HepG2 (cell line): ENCODE data around the gene KMT2B. TPM values are rescaled to one million over a fixed set of nuclear protein-coding genes. Genes with fewer than 3 reads are reported as not detected.

Experiments used
- ASH2L ChIP-seq: fragments of 300-600, 200-600 bp; sonication (generic); IDR thresholded peaks from 2 replicates; pipeline ENCODE4 v1.7.0; 2017; ENCODE audit warnings: low read depth, mild to moderate bottlenecking, moderate library complexity, mixed read lengths, low read length; ENCODE audit not compliant: insufficient read length
- ATF7-NPFF ChIP-seq: sonication (generic); formaldehyde crosslinking; IDR thresholded peaks from 2 replicates; pipeline ENCODE4 v1.8.1; 2023; ENCODE audit warnings: mild to moderate bottlenecking, low read depth, missing genetic modification reagents, moderate library complexity
- ELF1 ChIP-seq: sonication (generic); formaldehyde crosslinking; IDR thresholded peaks from 2 replicates; pipeline ENCODE4 v1.4.0; 2020; ENCODE audit warnings: missing genetic modification reagents
- HMGXB4 ChIP-seq, 2 experiments: sonication (generic) in 1 of 2; formaldehyde crosslinking in 1 of 2; IDR thresholded peaks; 2 replicates each; pipeline versions ENCODE4 v1.4.0 to v1.6.1; 2018 to 2020; ENCODE audit warnings: missing genetic modification reagents in 2 of 2, borderline replicate concordance in 1 of 2, low read depth in 1 of 2, mild to moderate bottlenecking in 1 of 2, missing biosample characterization in 1 of 2
- MAZ ChIP-seq, 2 experiments: sonication (generic) in 1 of 2; formaldehyde crosslinking in 1 of 2; IDR thresholded peaks; 2 replicates each; pipeline versions ENCODE4 v1.5.0 to v1.6.1; 2012 to 2020; ENCODE audit warnings: low read depth in 2 of 2, mild to moderate bottlenecking in 2 of 2, borderline replicate concordance in 1 of 2, improper control_type of control experiment in 1 of 2, low read length in 1 of 2, missing genetic modification reagents in 1 of 2, moderate library complexity in 1 of 2
- MED8 ChIP-seq: sonication (generic); formaldehyde crosslinking; IDR thresholded peaks from 2 replicates; pipeline ENCODE4 v1.8.1; 2023; ENCODE audit warnings: mild to moderate bottlenecking, missing genetic modification reagents; ENCODE audit not compliant: insufficient replicate concordance
- NFIC ChIP-seq: IDR thresholded peaks from 2 replicates; pipeline ENCODE4 v1.6.1; 2012; ENCODE audit warnings: mild to moderate bottlenecking, low read length, inconsistent platforms
- NFYB ChIP-seq: sonication (generic); formaldehyde crosslinking; IDR thresholded peaks from 2 replicates; pipeline ENCODE4 v1.4.0; 2020; ENCODE audit warnings: missing genetic modification reagents
- SOX6 ChIP-seq, 2 experiments: fragments of 450-650 bp in 1 of 2; sonication (generic) in 1 of 2; formaldehyde crosslinking in 1 of 2; IDR thresholded peaks; 2 replicates each; pipeline versions ENCODE4 v1.4.0 to v1.6.1; 2017 to 2020; ENCODE audit warnings: antibody characterized with exemption in 1 of 2, mild to moderate bottlenecking in 1 of 2, missing genetic modification reagents in 1 of 2
- TARDBP ChIP-seq: sonication (generic); formaldehyde crosslinking; IDR thresholded peaks from 2 replicates; pipeline ENCODE4 v1.8.0; 2022; ENCODE audit warnings: mild to moderate bottlenecking, missing genetic modification reagents
- TSC22D2 ChIP-seq: sonication (generic); formaldehyde crosslinking; IDR thresholded peaks from 2 replicates; pipeline ENCODE4 v1.5.1; 2020; ENCODE audit warnings: missing genetic modification reagents, mild to moderate bottlenecking, borderline replicate concordance
- ZBTB20 ChIP-seq: sonication (generic); formaldehyde crosslinking; IDR thresholded peaks from 2 replicates; pipeline ENCODE4 v1.8.1; 2023; ENCODE audit warnings: missing genetic modification reagents, low read depth, mild to moderate bottlenecking, borderline replicate concordance
- ZFP1 ChIP-seq: IDR thresholded peaks from 2 replicates; pipeline ENCODE4 v1.6.1; 2016
- ZNF12 ChIP-seq: sonication (generic); formaldehyde crosslinking; IDR thresholded peaks from 2 replicates; pipeline ENCODE4 v1.5.0; 2020; ENCODE audit warnings: missing genetic modification reagents
- ZNF33A ChIP-seq: sonication (generic); formaldehyde crosslinking; IDR thresholded peaks from 2 replicates; pipeline ENCODE4 v1.5.1; 2020; ENCODE audit warnings: missing genetic modification reagents, mild to moderate bottlenecking, moderate library complexity, borderline replicate concordance
- ZNF614 ChIP-seq: IDR thresholded peaks from 2 replicates; pipeline ENCODE4 v1.6.1; 2018; ENCODE audit warnings: missing biosample characterization, missing genetic modification reagents, inconsistent platforms, borderline replicate concordance
- ZNF773 ChIP-seq: sonication (generic); formaldehyde crosslinking; IDR thresholded peaks from 2 replicates; pipeline ENCODE4 v1.4.0; 2020; ENCODE audit warnings: missing genetic modification reagents, borderline replicate concordance
- polyA plus RNA-seq, 8 experiments: library from polyadenylated mRNA; depleted of rRNA in 3 of 8; stranded (reverse) in 7 of 8; unstranded in 1 of 8; fragments of >200 nt; fragmentation: Illumina TruSeq in 4 of 8; extraction: Trizol in 4 of 8; gene quantifications; 2 replicates each; pipeline versions ENCODE4 v1.2.1 to v1.2.3, GENCODE V29; 2011 to 2016; ENCODE audit warnings: low read depth in 4 of 8, missing spikeins in 1 of 8, mixed read lengths in 1 of 8; ENCODE audit not compliant: insufficient read depth in 1 of 8
- total RNA-seq, 5 experiments: library from RNA; depleted of rRNA; stranded (reverse); fragments of >200 nt; fragmentation: Illumina TruSeq; extraction: Trizol; gene quantifications; 2 replicates each; pipeline ENCODE4 v1.2.3, GENCODE V29; 2016; ENCODE audit warnings: low read depth in 1 of 5
- TF ChIP-seq, protein P1 (sequence below): sonication (generic); formaldehyde crosslinking; IDR thresholded peaks from 2 replicates; pipeline ENCODE4 v1.4.0; 2020; ENCODE audit warnings: missing genetic modification reagents
- TF ChIP-seq, protein P2 (sequence below): sonication (generic); formaldehyde crosslinking; IDR thresholded peaks from 2 replicates; pipeline ENCODE4 v1.5.1; 2020; ENCODE audit warnings: mild to moderate bottlenecking, missing genetic modification reagents, borderline replicate concordance
- TF ChIP-seq, protein P3 (sequence below): sonication (generic); formaldehyde crosslinking; IDR thresholded peaks from 2 replicates; pipeline ENCODE4 v1.5.0; 2020; ENCODE audit warnings: missing genetic modification reagents, mild to moderate bottlenecking, borderline replicate concordance
- TF ChIP-seq, protein P4 (sequence below): sonication (generic); formaldehyde crosslinking; IDR thresholded peaks from 2 replicates; pipeline ENCODE4 v1.8.1; 2023; ENCODE audit warnings: mild to moderate bottlenecking, moderate library complexity, missing genetic modification reagents

The KMT2B gene
- total and polyA plus RNA-seq, 2 of the 13 experiments (the other 11 are each of a cell fraction or from before 2014, with no cell fraction given): 6.2 to 16.9 TPM

GRCh38 chr19:35775298-35776101 is 57.7 kb downstream of the KMT2B start, which contains the start of gene ARHGAP33 (continued):
- TF ChIP-seq SOX6 (IDR thresholded peaks at IDR 0.05) (no peak), SOX6 (CRISPR knock-in tag; IDR thresholded peaks at IDR 0.05) (no peak), ZFP1 (no peak), ZNF773 (CRISPR knock-in tag) (no peak), ELF1 (CRISPR knock-in tag) (no peak), HMGXB4 (CRISPR knock-in tag; IDR thresholded peaks at IDR 0.05; ENCODE audit: borderline replicate concordance in 1 of 2, low read depth in 1 of 2) (no peak), ZNF12 (CRISPR knock-in tag) (no peak), ZNF614 (CRISPR knock-in tag) (no peak), ATF7-NPFF (peak; percentile 37; the same call in 1 of the 2 replicates), NFYB (CRISPR knock-in tag) (peak; percentile 85), TARDBP (no peak), ZBTB20 (CRISPR knock-in tag) (no peak), MAZ (IDR thresholded peaks at IDR 0.05; ENCODE audit: borderline replicate concordance, low read depth, low read length) (peak; percentile 69; the same call in 1 of the 2 replicates), MAZ (CRISPR knock-in tag; IDR thresholded peaks at IDR 0.05; ENCODE audit: low read depth) (0 out of 2 replicates have a peak, but pooled peaks have one; percentile 51), ASH2L (peak; percentile 19), ZNF33A (CRISPR knock-in tag) (no peak), TSC22D2 (CRISPR knock-in tag) (no peak), MED8 (no peak), NFIC (no peak)
- TF ChIP-seq, protein P1, sequence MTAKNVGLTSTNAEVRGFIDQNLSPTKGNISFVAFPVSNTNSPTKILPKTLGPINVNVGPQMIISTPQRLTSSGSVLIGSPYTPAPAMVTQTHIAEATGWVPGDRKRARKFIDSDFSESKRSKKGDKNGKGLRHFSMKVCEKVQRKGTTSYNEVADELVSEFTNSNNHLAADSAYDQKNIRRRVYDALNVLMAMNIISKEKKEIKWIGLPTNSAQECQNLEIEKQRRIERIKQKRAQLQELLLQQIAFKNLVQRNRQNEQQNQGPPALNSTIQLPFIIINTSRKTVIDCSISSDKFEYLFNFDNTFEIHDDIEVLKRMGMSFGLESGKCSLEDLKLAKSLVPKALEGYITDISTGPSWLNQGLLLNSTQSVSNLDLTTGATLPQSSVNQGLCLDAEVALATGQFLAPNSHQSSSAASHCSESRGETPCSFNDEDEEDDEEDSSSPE (CRISPR knock-in tag): peak; percentile 69
- TF ChIP-seq, protein P2, sequence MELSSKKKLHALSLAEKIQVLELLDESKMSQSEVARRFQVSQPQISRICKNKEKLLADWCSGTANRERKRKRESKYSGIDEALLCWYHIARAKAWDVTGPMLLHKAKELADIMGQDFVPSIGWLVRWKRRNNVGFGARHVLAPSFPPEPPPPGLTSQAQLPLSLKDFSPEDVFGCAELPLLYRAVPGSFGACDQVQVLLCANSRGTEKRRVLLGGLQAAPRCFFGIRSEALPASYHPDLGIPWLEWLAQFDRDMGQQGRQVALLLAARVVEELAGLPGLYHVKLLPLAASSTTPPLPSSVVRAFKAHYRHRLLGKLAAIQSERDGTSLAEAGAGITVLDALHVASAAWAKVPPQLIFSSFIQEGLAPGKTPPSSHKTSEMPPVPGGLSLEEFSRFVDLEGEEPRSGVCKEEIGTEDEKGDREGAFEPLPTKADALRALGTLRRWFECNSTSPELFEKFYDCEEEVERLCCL: no peak
- TF ChIP-seq, protein P3, sequence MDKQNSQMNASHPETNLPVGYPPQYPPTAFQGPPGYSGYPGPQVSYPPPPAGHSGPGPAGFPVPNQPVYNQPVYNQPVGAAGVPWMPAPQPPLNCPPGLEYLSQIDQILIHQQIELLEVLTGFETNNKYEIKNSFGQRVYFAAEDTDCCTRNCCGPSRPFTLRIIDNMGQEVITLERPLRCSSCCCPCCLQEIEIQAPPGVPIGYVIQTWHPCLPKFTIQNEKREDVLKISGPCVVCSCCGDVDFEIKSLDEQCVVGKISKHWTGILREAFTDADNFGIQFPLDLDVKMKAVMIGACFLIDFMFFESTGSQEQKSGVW (CRISPR knock-in tag): no peak
- TF ChIP-seq, protein P4, sequence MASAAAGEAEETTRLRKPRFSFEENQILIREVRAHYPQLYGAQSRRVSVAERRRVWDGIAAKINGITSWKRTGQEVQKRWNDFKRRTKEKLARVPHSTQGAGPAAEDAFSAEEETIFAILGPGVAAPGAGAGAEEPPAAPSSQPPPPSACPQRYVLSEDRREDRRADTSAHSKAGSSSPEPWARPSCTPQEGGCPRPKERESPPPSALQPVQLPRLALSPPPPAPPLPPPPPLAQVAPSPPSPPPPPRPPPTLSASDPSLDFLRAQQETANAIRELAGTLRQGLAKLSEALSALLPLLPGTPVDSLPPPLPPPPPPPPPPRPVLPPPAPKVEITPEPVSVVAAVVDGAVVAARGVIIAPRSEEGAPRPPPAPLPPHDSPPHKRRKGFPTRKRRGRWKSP (CRISPR knock-in tag): no peak
